ENCODE measurements around the gene PRICKLE4. TPM values are rescaled to one million over a fixed set of nuclear protein-coding genes. Genes with fewer than 3 reads are reported as not detected.

PRICKLE4 gene
- total and polyA plus RNA-seq, 2 of the 13 experiments (the other 11 are each of a cell fraction or from before 2014, with no cell fraction given) = 0.92 to 1.2 TPM

- H3K9ac ChIP-seq (ENCODE audit: insufficient read depth, low read depth, low read length) = no peak overlapping the region
- WGBS (ENCODE audit: low lambda C conversion rate) = 69% methylated on average over 5 of the region's 6 CpGs
- intact Hi-C loops (cut with micrococcal nuclease; ENCODE audit: unreplicated experiment) = loop anchor here (5.0 kb wide), 1 partner anchor 154 kb away; no protein-coding TSS in a partner anchor
Measured at GRCh38 chr6:41783106-41783780, 2.7 kb downstream of the PRICKLE4 start.

DNA sequence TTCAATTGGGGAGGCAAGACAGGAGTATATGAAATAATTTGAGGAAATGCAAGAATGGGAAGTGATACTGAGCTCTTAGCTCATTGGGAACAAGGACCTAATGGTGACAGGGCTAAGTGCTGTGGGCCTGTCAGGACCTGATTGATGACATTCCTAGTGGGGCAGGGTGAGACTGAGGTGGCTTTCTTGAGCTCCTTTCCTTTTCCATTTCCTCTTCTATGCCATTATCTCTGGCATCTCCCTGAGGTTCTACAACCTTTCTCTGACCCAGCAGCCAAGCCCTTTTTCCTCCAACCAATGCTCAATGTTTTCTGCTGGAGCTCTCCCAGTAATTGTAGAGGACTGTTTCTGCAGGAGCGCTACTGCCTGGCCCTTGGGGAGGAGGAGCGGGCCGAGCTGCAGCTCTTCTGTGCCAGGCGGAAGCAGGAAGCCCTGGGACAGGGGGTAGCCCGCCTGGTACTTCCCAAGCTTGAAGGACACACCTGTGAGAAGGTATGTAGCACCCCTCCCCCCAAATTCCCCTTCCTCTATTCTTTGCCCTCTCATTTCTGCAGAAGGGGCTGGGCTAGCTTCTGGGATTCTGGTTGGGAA is 4.1 kb downstream of the PRICKLE4 start:
- in situ Hi-C loops (cut with HindIII; ENCODE audit: extremely low pct_ligation_motif_present, low pct_unique_long_range_greater_than_20kb) = loop anchor here (5.0 to 25.0 kb wide), 4 partner anchors 138 to 428 kb away; partner anchors contain the start of genes BYSL, MED20 and MRPS10
- no peaks in the 10 kb centered on the region; a peak in 2 of 5 replicates for H3K27me3 ChIP-seq (ENCODE audit: control insufficient read depth in 1 of 2, insufficient read depth in 2 of 2, low read length in 2 of 2)
- BruUV-seq (replicated peaks) = no TSS peak

More at GRCh38 chr6:41783106-41783780, 2.7 kb downstream of the PRICKLE4 start:
- in situ Hi-C loops (cut with HindIII; ENCODE audit: extremely low pct_ligation_motif_present, low pct_unique_long_range_greater_than_20kb) = loop anchor here (5.0 to 25.0 kb wide), 2 partner anchors 264 to 429 kb away; partner anchors contain the start of gene MRPS10
- ChIA-PET CTCF (ENCODE audit: low intra/inter-chr PET ratio, low total read pairs) (no interaction called here), POLR2A (no interaction called here)
- DNase-seq (ENCODE audit: low spot score) (no peak), FAIRE-seq (no peak), ATAC-seq (no peak)
- no peaks in the 10 kb centered on the region for H3K36me3 ChIP-seq (replicated peaks in 1 of 2; ENCODE audit: control insufficient read depth in 1 of 2, insufficient read depth in 2 of 2, low read length in 2 of 2)
- no peak overlapping the region for H3K4me2 ChIP-seq (ENCODE audit: low read depth, low read length)
- H3K79me2 ChIP-seq (ENCODE audit: insufficient read depth, low read length) = peaks cover 14% of the 10 kb centered on the region
- no peak overlapping the region for H3K27ac ChIP-seq (ENCODE audit: extremely low read length, insufficient read depth, low read length)
- H2AFZ ChIP-seq (ENCODE audit: low read length) = no peak overlapping the region
- BruUV-seq (replicated peaks) = no TSS peak
- peak; percentile 84 for TF ChIP-seq ZNF629 (CRISPR knock-in tag; conservative IDR thresholded peaks at IDR 0.05)
- TF ChIP-seq ZNF343 (CRISPR knock-in tag; IDR thresholded peaks at IDR 0.05) = no peak
- no peak for TF ChIP-seq KDM4B (CRISPR knock-in tag; IDR thresholded peaks at IDR 0.05)
- no peak for TF ChIP-seq ZNF292 (CRISPR knock-in tag; IDR thresholded peaks at IDR 0.05; ENCODE audit: borderline replicate concordance, low read depth)
- peak; percentile 48; the same call in 1 of the 2 replicates for TF ChIP-seq ZMYM3 (CRISPR knock-in tag; IDR thresholded peaks at IDR 0.05)
- 0 out of 2 replicates have a peak, but pooled peaks have one; percentile 14 for TF ChIP-seq POLR2G (IDR thresholded peaks at IDR 0.05; ENCODE audit: low read depth, low read length)
- no peak for TF ChIP-seq MXD4 (CRISPR knock-in tag; IDR thresholded peaks at IDR 0.05)
- TF ChIP-seq, protein P1, sequence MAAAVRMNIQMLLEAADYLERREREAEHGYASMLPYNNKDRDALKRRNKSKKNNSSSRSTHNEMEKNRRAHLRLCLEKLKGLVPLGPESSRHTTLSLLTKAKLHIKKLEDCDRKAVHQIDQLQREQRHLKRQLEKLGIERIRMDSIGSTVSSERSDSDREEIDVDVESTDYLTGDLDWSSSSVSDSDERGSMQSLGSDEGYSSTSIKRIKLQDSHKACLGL (CRISPR knock-in tag; IDR thresholded peaks at IDR 0.05) = no peak
- no peaks in the 10 kb centered on the region for H3K9me3 ChIP-seq (ENCODE audit: low read length)
- no peaks in the 10 kb centered on the region for H4K20me1 ChIP-seq (ENCODE audit: insufficient read depth, low read length)
- no peaks in the 10 kb centered on the region; a peak in 2 of 5 replicates for H3K27me3 ChIP-seq (ENCODE audit: control insufficient read depth in 1 of 2, insufficient read depth in 2 of 2, low read length in 2 of 2)
- peaks cover 31% of the 10 kb centered on the region for H3K4me1 ChIP-seq (ENCODE audit: insufficient read depth, low read length)
- H3K4me3 ChIP-seq (replicated peaks in 1 of 3; ENCODE audit: insufficient read depth in 1 of 3, low read depth in 2 of 3, low read length in 3 of 3) = no peak overlapping the region

More for the DNA sequence above, 4.1 kb downstream of the PRICKLE4 start:
- no peaks in the 10 kb centered on the region for H3K9me3 ChIP-seq (ENCODE audit: low read length)
- ChIA-PET POLR2A (interaction anchor here (0.9 to 1.5 kb wide), 3 partner anchors 51 to 432 kb away, joined by 3 to 4 read pairs (median 4); no protein-coding TSS in a partner anchor), CTCF (ENCODE audit: low intra/inter-chr PET ratio, low total read pairs) (interaction anchor here (3.1 kb wide), 1 partner anchor 79 kb away, joined by 29 read pairs; no protein-coding TSS in a partner anchor)
- no peak for TF ChIP-seq ZNF616 (CRISPR knock-in tag; IDR thresholded peaks at IDR 0.05; ENCODE audit: low read depth)
- TF ChIP-seq AKAP8 (CRISPR knock-in tag; IDR thresholded peaks at IDR 0.05) = peak; percentile 18; the same call in 1 of the 2 replicates
- no peak overlapping the region for H3K27ac ChIP-seq (ENCODE audit: extremely low read length, insufficient read depth, low read length)
- no peaks in the 10 kb centered on the region for H4K20me1 ChIP-seq (ENCODE audit: insufficient read depth, low read length)
- H3K4me1 ChIP-seq (ENCODE audit: insufficient read depth, low read length) = peaks cover 32% of the 10 kb centered on the region
- no peak overlapping the region for H3K4me3 ChIP-seq (replicated peaks in 1 of 3; ENCODE audit: insufficient read depth in 1 of 3, low read depth in 2 of 3, low read length in 3 of 3)
- intact Hi-C loops (cut with micrococcal nuclease; ENCODE audit: unreplicated experiment) = loop anchor here (5.0 kb wide), 3 partner anchors 153 to 417 kb away; no protein-coding TSS in a partner anchor
- H3K4me2 ChIP-seq (ENCODE audit: low read depth, low read length) = no peak overlapping the region
- peaks cover 5 to 8% of the 10 kb centered on the region in 2 experiments; a peak in 4 of 5 replicates for H3K36me3 ChIP-seq (replicated peaks in 1 of 2; ENCODE audit: control insufficient read depth in 1 of 2, insufficient read depth in 2 of 2, low read length in 2 of 2)
- H3K9ac ChIP-seq (ENCODE audit: insufficient read depth, low read depth, low read length) = no peak overlapping the region
- DNase-seq (ENCODE audit: low spot score) (no peak), FAIRE-seq (no peak), ATAC-seq (no peak)
- 94% methylated on average over 5 of the region's 5 CpGs for WGBS (ENCODE audit: low lambda C conversion rate)
- no peak overlapping the region for H2AFZ ChIP-seq (ENCODE audit: low read length)
- H3K79me2 ChIP-seq (ENCODE audit: insufficient read depth, low read length) = peaks cover 20% of the 10 kb centered on the region

Measured in HepG2 (cell line).